Muscle of back (tissue), 11 donors: ENCODE measurements around the gene ISCA2. TPM values are rescaled to one million over a fixed set of nuclear protein-coding genes. Genes with fewer than 3 reads are reported as not detected.
"Not testable (repeated sequence)": the region's sequence is repeated elsewhere in the genome, so short reads cannot be mapped to it uniquely, and the experiment has no call there.

Experiments used
- DNase-seq, 3 donors: peaks; one replicate each; pipeline versions ENCODE4 v3.0.0 to v3.0.0-alpha.2; 2013
- polyA plus RNA-seq, 10 donors: library from polyadenylated mRNA; unstranded; fragments of 120-200 nt; gene quantifications; one replicate each; pipeline ENCODE4 v1.2.1, GENCODE V29; 2013; ENCODE audit not compliant: insufficient read length in 10 of 10

ISCA2 gene
- polyA plus RNA-seq, 10 donors = 22.7 to 27.8 (median 25.1) TPM

- DNase-seq = no peak
Observed at GRCh38 chr14:74526854-74527585, 33.5 kb downstream of the ISCA2 start.

GRCh38 chr14:74527736-74528280 lies 34.2 kb downstream of the ISCA2 start:
- DNase-seq = no peak

- no peak for DNase-seq
Observed at GRCh38 chr14:74528406-74528805, 34.8 kb downstream of the ISCA2 start.

- DNase-seq = no peak
Observed at GRCh38 chr14:74528886-74529285, 35.3 kb downstream of the ISCA2 start.

GRCh38 chr14:74531006-74531405 lies 37.4 kb downstream of the ISCA2 start:
- no peak for DNase-seq

GRCh38 chr14:74531467-74531866 lies 37.9 kb downstream of the ISCA2 start:
- DNase-seq = no peak

GRCh38 chr14:74532246-74532645 lies 38.7 kb downstream of the ISCA2 start:
- no peak for DNase-seq

GRCh38 chr14:74533576-74533975 lies 40.0 kb downstream of the ISCA2 start:
- no peak for DNase-seq

GRCh38 chr14:74535756-74536325 lies 42.3 kb downstream of the ISCA2 start:
- DNase-seq = no peak

- DNase-seq = not testable (repeated sequence)
Observed at GRCh38 chr14:74536336-74536735, 42.8 kb downstream of the ISCA2 start.

GRCh38 chr14:74538411-74539391 lies 45.1 kb downstream of the ISCA2 start:
- DNase-seq = no peak

- no peak for DNase-seq
Observed at GRCh38 chr14:74539503-74539902, 45.9 kb downstream of the ISCA2 start.

GRCh38 chr14:74541225-74541624 lies 47.7 kb downstream of the ISCA2 start:
- DNase-seq = no peak

- no peak for DNase-seq
Observed at GRCh38 chr14:74542056-74542685, 48.6 kb downstream of the ISCA2 start.

GRCh38 chr14:74543771-74544438 lies 50.3 kb downstream of the ISCA2 start:
- no peak for DNase-seq

GRCh38 chr14:74545386-74545785 lies 51.8 kb downstream of the ISCA2 start:
- DNase-seq = no peak

GRCh38 chr14:74546416-74546815 lies 52.9 kb downstream of the ISCA2 start:
- no peak for DNase-seq
